ENCODE data around the gene ALOX15B.

ALOX15B gene

GRCh38 chr17:8062807-8063483 is 24.1 kb downstream of the ALOX15B start:
- Histone ChIP-seq H3K27ac (ENCODE audit: low read depth, low read length) (no peak overlapping the region), H3K27me3 (ENCODE audit: low read length) (no peaks in the 10 kb centered on the region), H3F3A (ENCODE audit: insufficient read depth) (no peaks in the 10 kb centered on the region), H3K36me3 (ENCODE audit: low read length) (no peaks in the 10 kb centered on the region), H3K4me3 (ENCODE audit: insufficient read depth, low read length, poor library complexity, severe bottlenecking) (no peak overlapping the region), H3K79me2 (ENCODE audit: insufficient read depth, low read length) (no peaks in the 10 kb centered on the region), H3K9ac (ENCODE audit: low read length) (no peak overlapping the region), H2AFZ (ENCODE audit: low read depth, low read length, severe bottlenecking) (no peak overlapping the region), H3K9me2 (replicated peaks; ENCODE audit: insufficient read depth, low read length) (no peaks in the 10 kb centered on the region), H3K4me2 (ENCODE audit: low read depth, low read length, poor library complexity, severe bottlenecking) (no peak overlapping the region), H3K9me3 (ENCODE audit: insufficient read depth, low read length) (no peaks in the 10 kb centered on the region), H4K20me1 (ENCODE audit: low read depth, low read length) (no peaks in the 10 kb centered on the region)
- TF ChIP-seq EZH2phosphoT487 (conservative IDR thresholded peaks at IDR 0.05; ENCODE audit: low read length), result no peak
- TF ChIP-seq CTCF (IDR thresholded peaks at IDR 0.05; ENCODE audit: insufficient read depth, low read length, poor library complexity, severe bottlenecking), result no peak

GRCh38 chr17:8063761-8064534 is 25.1 kb downstream of the ALOX15B start:
- Histone ChIP-seq H3K9ac (ENCODE audit: low read length) (no peak overlapping the region), H3K4me2 (ENCODE audit: low read depth, low read length, poor library complexity, severe bottlenecking) (no peak overlapping the region), H3F3A (ENCODE audit: insufficient read depth) (no peaks in the 10 kb centered on the region), H2AFZ (ENCODE audit: low read depth, low read length, severe bottlenecking) (no peak overlapping the region), H3K27ac (ENCODE audit: low read depth, low read length) (no peak overlapping the region), H3K79me2 (ENCODE audit: insufficient read depth, low read length) (no peaks in the 10 kb centered on the region), H3K27me3 (ENCODE audit: low read length) (no peaks in the 10 kb centered on the region), H3K4me3 (ENCODE audit: insufficient read depth, low read length, poor library complexity, severe bottlenecking) (no peak overlapping the region), H4K20me1 (ENCODE audit: low read depth, low read length) (no peaks in the 10 kb centered on the region), H3K9me3 (ENCODE audit: insufficient read depth, low read length) (no peaks in the 10 kb centered on the region), H3K36me3 (ENCODE audit: low read length) (no peaks in the 10 kb centered on the region), H3K9me2 (replicated peaks; ENCODE audit: insufficient read depth, low read length) (no peaks in the 10 kb centered on the region)
- no peak for TF ChIP-seq EZH2phosphoT487 (conservative IDR thresholded peaks at IDR 0.05; ENCODE audit: low read length)
- TF ChIP-seq CTCF (IDR thresholded peaks at IDR 0.05; ENCODE audit: insufficient read depth, low read length, poor library complexity, severe bottlenecking), result no peak

- no peaks in the 10 kb centered on the region for H3F3A ChIP-seq (ENCODE audit: insufficient read depth)
- no peaks in the 10 kb centered on the region for H4K20me1 ChIP-seq (ENCODE audit: low read depth, low read length)
- no peaks in the 10 kb centered on the region for H3K27me3 ChIP-seq (ENCODE audit: low read length)
- no peak overlapping the region for H3K27ac ChIP-seq (ENCODE audit: low read depth, low read length)
- no peak overlapping the region for H3K4me3 ChIP-seq (ENCODE audit: insufficient read depth, low read length, poor library complexity, severe bottlenecking)
- TF ChIP-seq EZH2phosphoT487 (conservative IDR thresholded peaks at IDR 0.05; ENCODE audit: low read length), result no peak
- no peak for TF ChIP-seq CTCF (IDR thresholded peaks at IDR 0.05; ENCODE audit: insufficient read depth, low read length, poor library complexity, severe bottlenecking)
- H3K9ac ChIP-seq (ENCODE audit: low read length), result no peak overlapping the region
- H3K4me2 ChIP-seq (ENCODE audit: low read depth, low read length, poor library complexity, severe bottlenecking), result no peak overlapping the region
- no peaks in the 10 kb centered on the region for H3K79me2 ChIP-seq (ENCODE audit: insufficient read depth, low read length)
- no peaks in the 10 kb centered on the region for H3K9me3 ChIP-seq (ENCODE audit: insufficient read depth, low read length)
- no peaks in the 10 kb centered on the region for H3K9me2 ChIP-seq (replicated peaks; ENCODE audit: insufficient read depth, low read length)
- H2AFZ ChIP-seq (ENCODE audit: low read depth, low read length, severe bottlenecking), result no peak overlapping the region
- no peaks in the 10 kb centered on the region for H3K36me3 ChIP-seq (ENCODE audit: low read length)
These were observed 25.7 kb downstream of the ALOX15B start for GRCh38 chr17:8064561-8065019.
